Measurements from ENCODE around the gene NME3. TPM values are rescaled to one million over a fixed set of nuclear protein-coding genes. Genes with fewer than 3 reads are reported as not detected.

NME3 gene
- total RNA-seq, 1 donor from 2014 or later = 31.7 TPM

Small RNA genes within 50 kb of the gene (microRNA-seq; reads per million reads assigned to microRNA genes)
- 1.8 reads per million for gene MIR3177

Other genes starting within 250 kb of the NME3 start
- 19.8 TPM for gene TMEM204, start 237.9 kb downstream of the NME3 start, total RNA-seq
- gene IFT140, start 159.5 kb downstream of the NME3 start, total RNA-seq = 10.5 TPM
- 12.4 TPM for gene CRAMP1, start 159.2 kb downstream of the NME3 start, total RNA-seq
- 26.2 TPM for gene JPT2, start 93.3 kb downstream of the NME3 start, total RNA-seq
- gene MAPK8IP3, start 65.3 kb downstream of the NME3 start, total RNA-seq = 71.4 TPM
- gene EME2, start 1.3 kb upstream of the NME3 start, total RNA-seq = 14.9 TPM
- 63.4 TPM for gene MRPS34, start 1.6 kb upstream of the NME3 start, total RNA-seq
- 24.2 TPM for gene SPSB3, start 11.0 kb upstream of the NME3 start, total RNA-seq
- gene NUBP2, start 11.4 kb upstream of the NME3 start, total RNA-seq = 32.3 TPM
- 0.19 TPM for gene IGFALS, start 22.2 kb upstream of the NME3 start, total RNA-seq
- 166 TPM for gene HAGH, start 55.3 kb upstream of the NME3 start, total RNA-seq
- gene FAHD1, start 55.7 kb upstream of the NME3 start, total RNA-seq = 20.5 TPM
- not detected for gene MEIOB, start 100.6 kb upstream of the NME3 start, total RNA-seq
- gene HS3ST6, start 146.9 kb upstream of the NME3 start, total RNA-seq = not detected
- gene MSRB1, start 171.7 kb upstream of the NME3 start, total RNA-seq = 39.2 TPM
- gene RPL3L, start 183.1 kb upstream of the NME3 start, total RNA-seq = 202 TPM
- 390 TPM for gene NDUFB10, start 188.0 kb upstream of the NME3 start, total RNA-seq
- 702 TPM for gene RPS2, start 193.3 kb upstream of the NME3 start, total RNA-seq
- gene RNF151, start 195.3 kb upstream of the NME3 start, total RNA-seq = not detected
- gene TBL3, start 200.5 kb upstream of the NME3 start, total RNA-seq = 18.3 TPM
- gene NOXO1, start 209.9 kb upstream of the NME3 start, total RNA-seq = not detected
- gene GFER, start 212.7 kb upstream of the NME3 start, total RNA-seq = 25.5 TPM
- gene SYNGR3, start 218.4 kb upstream of the NME3 start, total RNA-seq = 1.8 TPM
- 21.9 TPM for gene ZNF598, start 238.3 kb upstream of the NME3 start, total RNA-seq
- gene NPW, start 248.2 kb upstream of the NME3 start, total RNA-seq = not detected